Left ventricle myocardium inferior (tissue), 1 donor: ENCODE results near the gene MICAL2. TPM values are rescaled to one million over a fixed set of nuclear protein-coding genes. Genes with fewer than 3 reads are reported as not detected.

ENCODE experiments used
- DNase-seq: peaks from one replicate; pipeline ENCODE4 v3.0.0-alpha.2; 2020
- H3K27ac ChIP-seq: fragments of 200-600 bp; replicated peaks from 2 replicates; pipeline ENCODE4 v1.8.0; 2021
- H3K27me3 ChIP-seq: fragments of 200-600 bp; 2 replicates; pipeline ENCODE4 v1.8.0; 2021; ENCODE audit warnings: low read depth
- H3K36me3 ChIP-seq: fragments of 200-600 bp; 2 replicates; pipeline ENCODE4 v1.8.0; 2021
- H3K4me1 ChIP-seq: fragments of 200-600 bp; 2 replicates; pipeline ENCODE4 v1.8.0; 2021
- H3K4me3 ChIP-seq: fragments of 200-600 bp; 2 replicates; pipeline ENCODE4 v1.8.0; 2021; ENCODE audit warnings: mild to moderate bottlenecking, moderate library complexity
- H3K9me3 ChIP-seq: fragments of 200-600 bp; replicated peaks from 2 replicates; pipeline ENCODE4 v1.8.0; 2021
- intact Hi-C: fragments of 100-400 bp; cut with micrococcal nuclease; formaldehyde crosslinking; loops from one replicate; pipeline ENCODE4 v1.11.0; 2022
- total RNA-seq: library from RNA; stranded (reverse); fragmentation: NEBNext Ultra II Directional; extraction: Animal tissue kit (Norgen Biotek cat#: 25700); gene quantifications from one replicate; pipeline ENCODE4 v1.2.1, GENCODE V29; 2021
- TF ChIP-seq, protein P1 (sequence below): fragments of 200-600 bp; IDR thresholded peaks from 2 replicates; pipeline ENCODE4 v1.8.0; 2021; ENCODE audit warnings: antibody characterized with exemption, mild to moderate bottlenecking, borderline replicate concordance
- donor health status: DM: no; HTN: yes; CAD: no; lungs with severe emphysema.

The MICAL2 gene
- total RNA-seq, 1 donor from 2014 or later: 85.0 TPM

DNA sequence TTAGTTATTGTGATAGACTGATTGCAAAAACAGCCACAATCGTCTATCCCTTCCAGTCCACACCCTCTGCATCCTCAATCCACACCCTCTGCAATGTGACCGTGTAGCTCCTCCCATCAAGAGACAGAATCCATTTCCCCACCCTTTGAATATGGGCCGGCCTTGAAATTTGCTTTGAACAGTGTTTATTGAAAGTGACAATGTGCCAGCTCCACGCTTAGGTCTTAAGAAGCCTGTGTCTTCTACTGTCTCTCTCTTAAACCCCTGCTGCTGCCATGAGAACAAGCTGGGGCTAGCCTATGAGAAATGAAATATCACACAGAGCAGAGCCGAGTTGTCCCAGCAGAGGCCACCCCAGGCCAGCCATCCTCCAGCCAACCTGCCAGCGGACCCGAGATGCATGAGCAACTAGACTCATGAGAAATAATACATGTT, 22.3 kb upstream of the MICAL2 start:
- peak; percentile 68 for DNase-seq
- Histone ChIP-seq H3K36me3 (no peaks in the 10 kb centered on the region), H3K9me3 (no peaks in the 10 kb centered on the region), H3K4me3 (no peak overlapping the region), H3K27me3 (no peaks in the 10 kb centered on the region), H3K27ac (peak overlapping the region; percentile 90), H3K4me1 (peaks cover 81% of the 10 kb centered on the region)
- intact Hi-C loops: loop anchor here (10.0 kb wide), 1 partner anchor 147 kb away; no protein-coding TSS in a partner anchor
- TF ChIP-seq, protein P1, sequence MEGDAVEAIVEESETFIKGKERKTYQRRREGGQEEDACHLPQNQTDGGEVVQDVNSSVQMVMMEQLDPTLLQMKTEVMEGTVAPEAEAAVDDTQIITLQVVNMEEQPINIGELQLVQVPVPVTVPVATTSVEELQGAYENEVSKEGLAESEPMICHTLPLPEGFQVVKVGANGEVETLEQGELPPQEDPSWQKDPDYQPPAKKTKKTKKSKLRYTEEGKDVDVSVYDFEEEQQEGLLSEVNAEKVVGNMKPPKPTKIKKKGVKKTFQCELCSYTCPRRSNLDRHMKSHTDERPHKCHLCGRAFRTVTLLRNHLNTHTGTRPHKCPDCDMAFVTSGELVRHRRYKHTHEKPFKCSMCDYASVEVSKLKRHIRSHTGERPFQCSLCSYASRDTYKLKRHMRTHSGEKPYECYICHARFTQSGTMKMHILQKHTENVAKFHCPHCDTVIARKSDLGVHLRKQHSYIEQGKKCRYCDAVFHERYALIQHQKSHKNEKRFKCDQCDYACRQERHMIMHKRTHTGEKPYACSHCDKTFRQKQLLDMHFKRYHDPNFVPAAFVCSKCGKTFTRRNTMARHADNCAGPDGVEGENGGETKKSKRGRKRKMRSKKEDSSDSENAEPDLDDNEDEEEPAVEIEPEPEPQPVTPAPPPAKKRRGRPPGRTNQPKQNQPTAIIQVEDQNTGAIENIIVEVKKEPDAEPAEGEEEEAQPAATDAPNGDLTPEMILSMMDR: peak; percentile 72

- H3K9me3 ChIP-seq: no peaks in the 10 kb centered on the region
- TF ChIP-seq, protein P1: no peak
- peaks cover 82% of the 10 kb centered on the region for H3K4me1 ChIP-seq
- no peak overlapping the region for H3K4me3 ChIP-seq
- DNase-seq: no peak
- peak overlapping the region; percentile 90 for H3K27ac ChIP-seq
- intact Hi-C loops: loop anchor here (10.0 kb wide), 1 partner anchor 146 kb away; no protein-coding TSS in a partner anchor
- H3K36me3 ChIP-seq: no peaks in the 10 kb centered on the region
- no peaks in the 10 kb centered on the region for H3K27me3 ChIP-seq
Measured at GRCh38 chr11:12088531-12088930, 21.9 kb upstream of the MICAL2 start.

GRCh38 chr11:12089041-12089440, 21.3 kb upstream of the MICAL2 start:
- H3K4me3 ChIP-seq: no peak overlapping the region
- intact Hi-C loops: loop anchor here (10.0 kb wide), 1 partner anchor 146 kb away; no protein-coding TSS in a partner anchor
- peak overlapping the region; percentile 90 for H3K27ac ChIP-seq
- H3K27me3 ChIP-seq: no peaks in the 10 kb centered on the region
- no peaks in the 10 kb centered on the region for H3K36me3 ChIP-seq
- DNase-seq: no peak
- TF ChIP-seq, protein P1: no peak
- H3K9me3 ChIP-seq: no peaks in the 10 kb centered on the region
- H3K4me1 ChIP-seq: peaks cover 82% of the 10 kb centered on the region

GRCh38 chr11:12089473-12089872, 20.9 kb upstream of the MICAL2 start:
- no peaks in the 10 kb centered on the region for H3K27me3 ChIP-seq
- intact Hi-C loops: loop anchor here (10.0 kb wide), 1 partner anchor 145 kb away; no protein-coding TSS in a partner anchor
- peak overlapping the region; percentile 90 for H3K27ac ChIP-seq
- H3K4me1 ChIP-seq: peaks cover 82% of the 10 kb centered on the region
- no peak overlapping the region for H3K4me3 ChIP-seq
- H3K9me3 ChIP-seq: no peaks in the 10 kb centered on the region
- TF ChIP-seq, protein P1: no peak
- H3K36me3 ChIP-seq: no peaks in the 10 kb centered on the region
- no peak for DNase-seq

DNA sequence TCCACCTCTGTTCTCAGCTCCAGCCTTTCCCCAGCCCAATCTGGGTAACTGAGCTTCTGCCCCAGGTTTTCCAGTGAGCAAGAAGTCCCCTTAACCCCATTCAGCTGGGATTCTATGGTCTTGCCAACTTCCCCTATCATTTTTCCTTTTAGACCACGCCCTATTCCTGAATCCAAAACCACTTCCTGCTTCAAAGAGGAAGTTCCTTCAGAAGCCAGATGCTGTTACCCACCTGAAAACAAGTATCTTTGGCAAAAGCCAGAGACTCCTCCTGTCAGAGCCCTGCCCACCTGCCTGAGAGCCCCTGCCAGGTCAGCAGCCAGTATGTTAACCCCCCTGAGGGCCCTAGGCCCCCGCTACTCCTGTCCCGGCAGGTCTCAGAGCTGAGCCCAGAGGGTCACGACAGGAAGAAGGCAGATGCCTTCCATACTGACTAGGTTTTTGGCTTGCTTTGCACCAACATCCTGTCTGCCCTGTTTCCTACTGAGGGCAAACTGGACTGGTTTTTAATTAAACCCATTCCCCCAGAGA, 20.3 kb upstream of the MICAL2 start:
- Histone ChIP-seq H3K36me3 (no peaks in the 10 kb centered on the region), H3K9me3 (no peaks in the 10 kb centered on the region), H3K27me3 (no peaks in the 10 kb centered on the region), H3K4me1 (peaks cover 85% of the 10 kb centered on the region), H3K27ac (peak overlapping the region; percentile 90), H3K4me3 (no peak overlapping the region)
- TF ChIP-seq, protein P1: no peak
- intact Hi-C loops: no loop called here
- no peak for DNase-seq
